SK-N-SH (cell line): ENCODE measurements around the gene LMNTD2. TPM values are rescaled to one million over a fixed set of nuclear protein-coding genes. Genes with fewer than 3 reads are reported as not detected.
A peak's percentile ranks its signal among the peaks of the same experiment; 100 is the strongest.

Source experiments
- CTCF ChIA-PET: fragments of 300-600, 350-600 bp; formaldehyde crosslinking; extraction: SDS; loops from one replicate; lab custom pipeline; 2021; lab: Yijun Ruan, JAX
- POLR2A ChIA-PET: fragments of 350-600 bp; sonication (Branson Sonifier 250); formaldehyde crosslinking; extraction: SDS; loops from one replicate; lab custom pipeline; 2020; ENCODE audit warnings: antibody characterized with exemption, inconsistent platforms; lab: Yijun Ruan, JAX
- DNase-seq: peaks from one replicate; pipeline ENCODE4 v3.0.0; 2012
- H2AFZ ChIP-seq: fragments of 200-600 bp; sonication (generic); 2 replicates; pipeline ENCODE4 v1.8.1; 2016; ENCODE audit warnings: antibody characterized with exemption, mild to moderate bottlenecking, low read depth
- H3F3A ChIP-seq: fragments of 200-600 bp; sonication (generic); replicated peaks from 2 replicates; pipeline ENCODE3; 2016; ENCODE audit warnings: antibody characterized with exemption, mild to moderate bottlenecking; ENCODE audit not compliant: insufficient read depth
- H3K27ac ChIP-seq, 2 experiments: fragments of 200-500 bp in 1 of 2; fragments of 200-600 bp in 1 of 2; sonication (Bioruptor generic) in 1 of 2; sonication (generic), shearing (Covaris generic) in 1 of 2; 2 replicates each; pipeline versions ENCODE4 v1.5.1 to v1.6.1; 2014 to 2016; ENCODE audit warnings: low read depth in 2 of 2, inconsistent platforms in 1 of 2, low read length in 1 of 2, mild to moderate bottlenecking in 1 of 2, mixed read lengths in 1 of 2
- H3K27me3 ChIP-seq: fragments of 200-600 bp; sonication (generic), shearing (Covaris generic); 2 replicates; pipeline ENCODE4 v1.6.1; 2016; ENCODE audit warnings: mixed run types; ENCODE audit not compliant: insufficient read depth
- H3K36me3 ChIP-seq, 2 experiments: fragments of 200-500 bp in 1 of 2; fragments of 200-600 bp in 1 of 2; sonication (Bioruptor generic) in 1 of 2; sonication (generic) in 1 of 2; replicated peaks in 1 of 2; 2 replicates each; pipeline versions ENCODE3 to v1.5.1; 2014 to 2016; ENCODE audit warnings: low read length in 1 of 2, mild to moderate bottlenecking in 1 of 2; ENCODE audit not compliant: insufficient read depth in 2 of 2, control insufficient read depth in 1 of 2
- H3K4me1 ChIP-seq, 2 experiments: fragments of 200-500 bp in 1 of 2; fragments of 200-600 bp in 1 of 2; sonication (Bioruptor generic) in 1 of 2; sonication (generic), shearing (Covaris generic) in 1 of 2; 2 replicates each; pipeline versions ENCODE4 v1.5.1 to v1.6.1; 2014 to 2016; ENCODE audit warnings: low read depth in 1 of 2, low read length in 1 of 2, mixed run types in 1 of 2; ENCODE audit not compliant: insufficient read depth in 2 of 2, control insufficient read depth in 1 of 2
- H3K4me2 ChIP-seq: fragments of 200-600 bp; sonication (generic), shearing (Covaris generic); 2 replicates; pipeline ENCODE4 v1.6.1; 2017; ENCODE audit warnings: mixed run types
- H3K4me3 ChIP-seq, 2 experiments: fragments of 200-500 bp in 1 of 2; fragments of 200-600 bp in 1 of 2; sonication (Bioruptor generic) in 1 of 2; sonication (generic), shearing (Covaris generic) in 1 of 2; 2 replicates each; pipeline versions ENCODE4 v1.5.1 to v1.8.1; 2014 to 2016; ENCODE audit warnings: low read depth in 2 of 2, inconsistent platforms in 1 of 2, low read length in 1 of 2, mild to moderate bottlenecking in 1 of 2, mixed read lengths in 1 of 2, moderate library complexity in 1 of 2
- H3K79me2 ChIP-seq: fragments of 200-600 bp; sonication (generic); 2 replicates; pipeline ENCODE4 v1.8.1; 2017; ENCODE audit warnings: mild to moderate bottlenecking; ENCODE audit not compliant: insufficient read depth
- H3K9ac ChIP-seq: fragments of 200-600 bp; sonication (generic); 2 replicates; pipeline ENCODE4 v1.6.1; 2017; ENCODE audit warnings: mixed run types
- H3K9me2 ChIP-seq: fragments of 200-600 bp; sonication (generic); 2 replicates; pipeline ENCODE4 v1.6.1; 2017; ENCODE audit warnings: mixed run types
- H3K9me3 ChIP-seq: fragments of 200-600 bp; sonication (generic); 2 replicates; pipeline ENCODE4 v1.6.1; 2017; ENCODE audit warnings: mixed run types, mild to moderate bottlenecking, moderate library complexity
- H4K20me1 ChIP-seq: fragments of 200-600 bp; sonication (generic); 2 replicates; pipeline ENCODE4 v1.6.1; 2017; ENCODE audit warnings: mild to moderate bottlenecking, mixed run types; ENCODE audit not compliant: insufficient read depth
- CHD2 ChIP-seq: fragments of 150-350 bp; IDR thresholded peaks from 2 replicates; pipeline ENCODE4 v1.6.1; 2018; ENCODE audit warnings: low read length; ENCODE audit not compliant: partially characterized antibody
- ELF1 ChIP-seq: IDR thresholded peaks from 2 replicates; pipeline ENCODE4 v1.4.0; 2012
- EZH2phosphoT487 ChIP-seq: fragments of 200-600 bp; sonication (generic); IDR thresholded peaks from 2 replicates; pipeline ENCODE4 v1.6.1; 2017; ENCODE audit warnings: low read depth, mixed run types, mild to moderate bottlenecking, antibody characterized with exemption, moderate library complexity, borderline replicate concordance
- FOXJ3 ChIP-seq: sonication (generic); formaldehyde crosslinking; IDR thresholded peaks from 2 replicates; pipeline ENCODE4 v1.5.1; 2020; ENCODE audit warnings: mild to moderate bottlenecking, missing genetic modification reagents
- FOXM1 ChIP-seq: IDR thresholded peaks from 2 replicates; pipeline ENCODE4 v1.4.0; 2012; ENCODE audit warnings: low read depth, mild to moderate bottlenecking
- JUND ChIP-seq: IDR thresholded peaks from 2 replicates; pipeline ENCODE4 v1.4.0; 2012
- MXI1 ChIP-seq: IDR thresholded peaks from 2 replicates; pipeline ENCODE4 v1.6.1; 2012; ENCODE audit warnings: mild to moderate bottlenecking, low read depth, low read length, improper control_type of control experiment
- NFIC ChIP-seq: IDR thresholded peaks from 2 replicates; pipeline ENCODE4 v1.4.0; 2012; ENCODE audit warnings: borderline replicate concordance
- POLR2AphosphoS5 ChIP-seq: IDR thresholded peaks from 2 replicates; pipeline ENCODE4 v1.6.1; 2012; ENCODE audit warnings: low read depth, low read length
- RAD21 ChIP-seq: IDR thresholded peaks from 2 replicates; pipeline ENCODE4 v1.6.1; 2012; ENCODE audit warnings: mild to moderate bottlenecking, low read length
- RFX5 ChIP-seq: IDR thresholded peaks from 2 replicates; pipeline ENCODE4 v1.6.1; 2012; ENCODE audit warnings: mild to moderate bottlenecking, improper control_type of control experiment, low read length
- SMC3 ChIP-seq: IDR thresholded peaks from 2 replicates; pipeline ENCODE4 v1.6.1; 2012; ENCODE audit warnings: low read depth, low read length, improper control_type of control experiment
- TAF1 ChIP-seq: IDR thresholded peaks from 2 replicates; pipeline ENCODE4 v1.6.1; 2012; ENCODE audit warnings: low read depth, mild to moderate bottlenecking, low read length, moderate library complexity, borderline replicate concordance
- TEAD4 ChIP-seq: IDR thresholded peaks from 2 replicates; pipeline ENCODE4 v1.4.0; 2012; ENCODE audit warnings: mild to moderate bottlenecking, borderline replicate concordance; ENCODE audit not compliant: insufficient read depth
- YY1 ChIP-seq: IDR thresholded peaks from 2 replicates; pipeline ENCODE4 v1.4.0; 2012; ENCODE audit warnings: low read depth, mild to moderate bottlenecking
- WGBS: methylation state at CpG from one replicate; pipeline ENCODE4 v1.1.6; 2017; ENCODE audit warnings: low lambda C conversion rate; 5-methylcytosine and 5-hydroxymethylcytosine counted together
- polyA plus RNA-seq, 3 experiments: library from polyadenylated mRNA; depleted of rRNA; stranded (reverse); fragments of >200 nt; gene quantifications; 2 replicates each; pipeline ENCODE4 v1.2.3, GENCODE V29; 2012
- TF ChIP-seq, protein P1 (sequence below): IDR thresholded peaks from 2 replicates; pipeline ENCODE4; 2012
- TF ChIP-seq, protein P2 (sequence below): IDR thresholded peaks from 2 replicates; pipeline ENCODE4 v1.6.1; 2012; ENCODE audit warnings: mild to moderate bottlenecking, low read depth, low read length, moderate library complexity
- TF ChIP-seq, protein P3 (sequence below): fragments of 200-600 bp; sonication (generic); IDR thresholded peaks from 2 replicates; pipeline ENCODE4 v1.6.1; 2017; ENCODE audit warnings: antibody characterized with exemption, mild to moderate bottlenecking, moderate library complexity
- TF ChIP-seq, protein P4 (sequence below): IDR thresholded peaks from 2 replicates; pipeline ENCODE4 v1.4.0; 2012; ENCODE audit warnings: low read depth, borderline replicate concordance
- TF ChIP-seq, protein P5 (sequence below): IDR thresholded peaks from 2 replicates; pipeline ENCODE4 v1.4.0; 2012; ENCODE audit warnings: low read depth

The LMNTD2 gene, protein sequence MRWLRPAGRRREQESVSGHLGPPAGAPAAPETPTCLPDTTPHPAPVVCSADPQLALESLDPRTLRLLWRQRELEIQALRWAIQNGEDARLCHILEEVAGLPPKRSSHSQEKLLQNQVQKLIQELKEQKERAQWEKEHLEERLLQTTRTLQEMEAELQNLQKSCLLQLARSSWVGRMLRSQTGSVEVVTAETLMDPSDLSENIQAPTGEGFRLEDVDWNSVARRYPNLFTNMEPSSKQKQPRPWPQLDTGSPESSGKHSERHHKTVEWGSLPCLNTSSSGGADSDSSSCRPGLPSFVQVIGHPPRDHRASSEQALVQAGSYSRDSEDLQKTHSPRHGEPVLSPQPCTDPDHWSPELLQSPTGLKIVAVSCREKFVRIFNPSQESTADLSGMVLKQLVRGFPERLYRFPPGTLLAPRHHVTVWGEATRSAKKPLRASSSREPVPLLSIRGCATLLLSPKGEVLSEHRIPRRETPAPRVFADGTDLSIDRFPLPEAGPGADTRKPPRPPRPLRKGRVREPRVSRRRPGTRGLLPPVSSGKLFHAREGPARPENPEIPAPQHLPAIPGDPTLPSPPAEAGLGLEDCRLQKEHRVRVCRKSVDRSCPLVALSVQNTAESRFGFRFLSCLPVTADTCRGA
- polyA plus RNA-seq (2012; rRNA removed): 2.4 and 2.6 TPM in 2 replicates
- 0.60 and 1.3 TPM in 2 replicates for polyA plus RNA-seq (2012; cell fraction: cytosol; rRNA removed)
- polyA plus RNA-seq (2012; cell fraction: nucleus; rRNA removed): 30.2 and 47.4 TPM in 2 replicates

DNA sequence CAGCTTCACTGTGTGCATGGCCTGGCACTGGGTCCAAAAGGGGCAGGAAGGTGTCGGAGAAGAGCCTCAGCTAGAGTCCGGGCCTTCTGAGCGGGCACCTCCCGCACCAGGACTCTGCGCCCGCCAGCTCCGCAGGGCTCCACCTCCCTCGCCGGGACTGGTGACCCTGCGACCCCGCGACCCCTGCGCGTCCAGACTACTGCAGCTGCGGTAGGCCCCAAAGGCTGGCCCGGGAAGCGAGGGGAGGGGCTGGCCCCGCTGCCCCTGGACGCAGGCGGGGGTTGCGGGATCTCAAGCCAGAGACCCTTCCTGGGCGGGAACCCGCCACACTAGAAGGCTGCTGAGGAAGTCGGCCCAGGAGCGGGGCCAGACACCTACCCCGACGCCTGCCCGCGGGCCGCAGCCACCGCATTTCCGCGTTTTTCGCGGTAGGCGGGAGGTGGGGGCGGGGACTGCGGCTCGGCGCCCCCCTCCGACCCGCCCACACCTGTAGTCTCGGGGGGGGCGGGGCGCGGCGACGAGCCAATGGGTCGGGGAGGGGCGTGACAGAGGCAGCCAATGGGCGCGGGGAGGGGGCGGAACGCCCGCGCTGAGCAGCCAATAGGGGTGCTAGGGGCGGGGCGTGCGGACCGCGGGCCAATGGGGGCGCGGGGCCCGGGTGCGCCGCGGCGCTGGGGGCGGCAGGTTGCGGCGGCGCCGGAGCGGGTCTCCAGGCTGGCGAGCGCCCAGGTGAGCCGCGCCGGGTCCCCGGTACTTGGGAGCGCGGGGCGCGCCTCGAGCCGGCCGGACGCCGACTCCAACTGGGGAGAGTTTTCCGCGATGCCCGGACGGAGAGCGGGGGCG is at the start of gene LMNTD2, which contains the start of gene RASSF7:
Gene LMNTD2, minus strand, starts transcription at position 434 of the 843 bp plus-strand sequence. Its CDS starts 22 bp downstream, at position 412.
Gene RASSF7, plus strand, starts transcription at position 666 of the 843 bp plus-strand sequence. CDS start 799 bp downstream, outside the sequence.
- H3K36me3 ChIP-seq: no peaks in the 10 kb centered on the region
- ChIA-PET POLR2A (interaction anchor here (0.7 to 1.5 kb wide), 2 partner anchors 15 to 53 kb away, joined by 3 read pairs; no protein-coding TSS in a partner anchor), CTCF (interaction anchor here (0.8 to 1.5 kb wide), 2 partner anchors 42 to 163 kb away, joined by 3 to 7 read pairs; no protein-coding TSS in a partner anchor)
- H3K4me1 ChIP-seq: peaks cover 4 to 22% of the 10 kb centered on the region in 2 experiments; a peak in 2 of 4 replicates
- H2AFZ ChIP-seq: peak within 1 kb of the TSS; percentile 74; the same call in 1 of the 2 replicates
- H3K27me3 ChIP-seq: peaks cover 11% of the 10 kb centered on the region
- H3K4me3 ChIP-seq: peak within 1 kb of the TSS; percentile 82 to 86
- H3K9me3 ChIP-seq: no peaks in the 10 kb centered on the region
- peak within 1 kb of the TSS; percentile 66 for H3K9ac ChIP-seq
- no peaks in the 10 kb centered on the region for H4K20me1 ChIP-seq
- H3K27ac ChIP-seq: peak within 1 kb of the TSS in 1 of 2 experiments; percentile 82; a peak in 1 of 4 replicates
- 3% methylated on average over 24 of the region's 95 CpGs for WGBS
- H3K4me2 ChIP-seq: peak within 1 kb of the TSS; percentile 95
- H3K9me2 ChIP-seq: no peaks in the 10 kb centered on the region
- peaks cover 1% of the 10 kb centered on the region for H3F3A ChIP-seq
- peak; percentile 100 for DNase-seq
- H3K79me2 ChIP-seq: no peaks in the 10 kb centered on the region; the same call in 1 of the 2 replicates
- TF ChIP-seq, protein P1, sequence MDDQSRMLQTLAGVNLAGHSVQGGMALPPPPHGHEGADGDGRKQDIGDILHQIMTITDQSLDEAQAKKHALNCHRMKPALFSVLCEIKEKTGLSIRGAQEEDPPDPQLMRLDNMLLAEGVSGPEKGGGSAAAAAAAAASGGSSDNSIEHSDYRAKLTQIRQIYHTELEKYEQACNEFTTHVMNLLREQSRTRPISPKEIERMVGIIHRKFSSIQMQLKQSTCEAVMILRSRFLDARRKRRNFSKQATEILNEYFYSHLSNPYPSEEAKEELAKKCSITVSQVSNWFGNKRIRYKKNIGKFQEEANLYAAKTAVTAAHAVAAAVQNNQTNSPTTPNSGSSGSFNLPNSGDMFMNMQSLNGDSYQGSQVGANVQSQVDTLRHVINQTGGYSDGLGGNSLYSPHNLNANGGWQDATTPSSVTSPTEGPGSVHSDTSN: no peak
- no peak for TF ChIP-seq SMC3
- TF ChIP-seq, protein P2, sequence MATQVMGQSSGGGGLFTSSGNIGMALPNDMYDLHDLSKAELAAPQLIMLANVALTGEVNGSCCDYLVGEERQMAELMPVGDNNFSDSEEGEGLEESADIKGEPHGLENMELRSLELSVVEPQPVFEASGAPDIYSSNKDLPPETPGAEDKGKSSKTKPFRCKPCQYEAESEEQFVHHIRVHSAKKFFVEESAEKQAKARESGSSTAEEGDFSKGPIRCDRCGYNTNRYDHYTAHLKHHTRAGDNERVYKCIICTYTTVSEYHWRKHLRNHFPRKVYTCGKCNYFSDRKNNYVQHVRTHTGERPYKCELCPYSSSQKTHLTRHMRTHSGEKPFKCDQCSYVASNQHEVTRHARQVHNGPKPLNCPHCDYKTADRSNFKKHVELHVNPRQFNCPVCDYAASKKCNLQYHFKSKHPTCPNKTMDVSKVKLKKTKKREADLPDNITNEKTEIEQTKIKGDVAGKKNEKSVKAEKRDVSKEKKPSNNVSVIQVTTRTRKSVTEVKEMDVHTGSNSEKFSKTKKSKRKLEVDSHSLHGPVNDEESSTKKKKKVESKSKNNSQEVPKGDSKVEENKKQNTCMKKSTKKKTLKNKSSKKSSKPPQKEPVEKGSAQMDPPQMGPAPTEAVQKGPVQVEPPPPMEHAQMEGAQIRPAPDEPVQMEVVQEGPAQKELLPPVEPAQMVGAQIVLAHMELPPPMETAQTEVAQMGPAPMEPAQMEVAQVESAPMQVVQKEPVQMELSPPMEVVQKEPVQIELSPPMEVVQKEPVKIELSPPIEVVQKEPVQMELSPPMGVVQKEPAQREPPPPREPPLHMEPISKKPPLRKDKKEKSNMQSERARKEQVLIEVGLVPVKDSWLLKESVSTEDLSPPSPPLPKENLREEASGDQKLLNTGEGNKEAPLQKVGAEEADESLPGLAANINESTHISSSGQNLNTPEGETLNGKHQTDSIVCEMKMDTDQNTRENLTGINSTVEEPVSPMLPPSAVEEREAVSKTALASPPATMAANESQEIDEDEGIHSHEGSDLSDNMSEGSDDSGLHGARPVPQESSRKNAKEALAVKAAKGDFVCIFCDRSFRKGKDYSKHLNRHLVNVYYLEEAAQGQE: no peak
- peak; percentile 15; the same call in 1 of the 2 replicates for TF ChIP-seq MXI1
- TF ChIP-seq, protein P3, sequence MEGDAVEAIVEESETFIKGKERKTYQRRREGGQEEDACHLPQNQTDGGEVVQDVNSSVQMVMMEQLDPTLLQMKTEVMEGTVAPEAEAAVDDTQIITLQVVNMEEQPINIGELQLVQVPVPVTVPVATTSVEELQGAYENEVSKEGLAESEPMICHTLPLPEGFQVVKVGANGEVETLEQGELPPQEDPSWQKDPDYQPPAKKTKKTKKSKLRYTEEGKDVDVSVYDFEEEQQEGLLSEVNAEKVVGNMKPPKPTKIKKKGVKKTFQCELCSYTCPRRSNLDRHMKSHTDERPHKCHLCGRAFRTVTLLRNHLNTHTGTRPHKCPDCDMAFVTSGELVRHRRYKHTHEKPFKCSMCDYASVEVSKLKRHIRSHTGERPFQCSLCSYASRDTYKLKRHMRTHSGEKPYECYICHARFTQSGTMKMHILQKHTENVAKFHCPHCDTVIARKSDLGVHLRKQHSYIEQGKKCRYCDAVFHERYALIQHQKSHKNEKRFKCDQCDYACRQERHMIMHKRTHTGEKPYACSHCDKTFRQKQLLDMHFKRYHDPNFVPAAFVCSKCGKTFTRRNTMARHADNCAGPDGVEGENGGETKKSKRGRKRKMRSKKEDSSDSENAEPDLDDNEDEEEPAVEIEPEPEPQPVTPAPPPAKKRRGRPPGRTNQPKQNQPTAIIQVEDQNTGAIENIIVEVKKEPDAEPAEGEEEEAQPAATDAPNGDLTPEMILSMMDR: no peak
- TF ChIP-seq TEAD4: no peak
- no peak for TF ChIP-seq FOXJ3 (CRISPR knock-in tag)
- TF ChIP-seq YY1: no peak
- TF ChIP-seq, protein P4, sequence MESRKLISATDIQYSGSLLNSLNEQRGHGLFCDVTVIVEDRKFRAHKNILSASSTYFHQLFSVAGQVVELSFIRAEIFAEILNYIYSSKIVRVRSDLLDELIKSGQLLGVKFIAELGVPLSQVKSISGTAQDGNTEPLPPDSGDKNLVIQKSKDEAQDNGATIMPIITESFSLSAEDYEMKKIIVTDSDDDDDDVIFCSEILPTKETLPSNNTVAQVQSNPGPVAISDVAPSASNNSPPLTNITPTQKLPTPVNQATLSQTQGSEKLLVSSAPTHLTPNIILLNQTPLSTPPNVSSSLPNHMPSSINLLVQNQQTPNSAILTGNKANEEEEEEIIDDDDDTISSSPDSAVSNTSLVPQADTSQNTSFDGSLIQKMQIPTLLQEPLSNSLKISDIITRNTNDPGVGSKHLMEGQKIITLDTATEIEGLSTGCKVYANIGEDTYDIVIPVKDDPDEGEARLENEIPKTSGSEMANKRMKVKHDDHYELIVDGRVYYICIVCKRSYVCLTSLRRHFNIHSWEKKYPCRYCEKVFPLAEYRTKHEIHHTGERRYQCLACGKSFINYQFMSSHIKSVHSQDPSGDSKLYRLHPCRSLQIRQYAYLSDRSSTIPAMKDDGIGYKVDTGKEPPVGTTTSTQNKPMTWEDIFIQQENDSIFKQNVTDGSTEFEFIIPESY: no peak
- TF ChIP-seq, protein P5, sequence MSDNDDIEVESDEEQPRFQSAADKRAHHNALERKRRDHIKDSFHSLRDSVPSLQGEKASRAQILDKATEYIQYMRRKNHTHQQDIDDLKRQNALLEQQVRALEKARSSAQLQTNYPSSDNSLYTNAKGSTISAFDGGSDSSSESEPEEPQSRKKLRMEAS: no peak
- TF ChIP-seq JUND: no peak
- 0 out of 2 replicates have a peak, but pooled peaks have one; percentile 35 for TF ChIP-seq POLR2AphosphoS5
- TF ChIP-seq RFX5: no peak
- no peak for TF ChIP-seq RAD21
- peak; percentile 79 for TF ChIP-seq CHD2
- no peak for TF ChIP-seq TAF1
- TF ChIP-seq ELF1: peak; percentile 93
- no peak for TF ChIP-seq NFIC
- TF ChIP-seq FOXM1: no peak
- TF ChIP-seq EZH2phosphoT487: no peak
